GM12892 (cell line): ENCODE data around the gene CANT1.

Experiments
- POLR2A ChIP-seq: IDR thresholded peaks from 2 replicates; pipeline ENCODE4 v1.6.1; 2011; ENCODE audit warnings: low read depth, low read length, control low read depth
- POLR2AphosphoS5 ChIP-seq: IDR thresholded peaks from 2 replicates; pipeline ENCODE4 v1.6.1; 2011; ENCODE audit warnings: low read depth, low read length, control low read depth

DNA sequence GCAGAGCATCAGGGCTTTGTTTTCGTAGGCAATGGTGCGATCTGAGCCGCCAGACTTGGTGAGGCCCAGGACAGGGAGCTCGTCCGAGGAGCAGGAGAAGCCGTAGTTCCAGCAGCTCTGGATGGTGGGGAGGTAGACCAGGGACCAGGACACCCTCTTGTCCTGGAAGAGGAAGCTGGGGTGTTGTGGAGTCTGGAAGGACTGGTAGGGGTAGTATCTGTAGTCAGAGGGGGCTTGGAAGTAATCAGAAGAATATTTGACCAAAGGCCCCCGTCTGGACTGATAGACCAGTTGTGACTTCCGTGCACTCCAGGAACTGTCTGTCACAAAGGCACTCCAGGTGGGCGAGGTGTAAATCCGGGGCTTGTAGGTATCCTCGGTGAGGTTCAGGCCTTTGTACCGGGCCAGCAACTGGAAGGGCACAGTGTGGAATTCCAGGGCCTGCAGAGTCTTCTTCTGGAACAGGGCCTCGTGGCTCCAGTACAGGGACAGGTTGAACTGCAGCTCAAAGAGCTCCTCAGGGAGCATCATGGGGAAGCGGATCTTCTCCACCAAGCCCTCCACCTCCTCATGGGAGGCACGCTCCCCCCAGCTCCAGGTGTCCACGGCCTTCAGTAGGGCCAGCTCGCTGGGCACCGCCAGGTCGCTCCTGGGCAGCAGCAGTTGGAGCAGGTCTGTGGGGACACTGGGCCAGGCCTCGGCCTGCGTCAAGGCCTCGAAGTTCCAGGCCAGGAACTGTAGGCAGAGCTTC lies 37.6 kb downstream of the CANT1 start:
- no peak for TF ChIP-seq POLR2A
- no peak for TF ChIP-seq POLR2AphosphoS5
